GM23338 (cell line): ENCODE measurements around the gene TRDN. TPM values are rescaled to one million over a fixed set of nuclear protein-coding genes. Genes with fewer than 3 reads are reported as not detected.

ENCODE experiments used
- ATAC-seq: fragments of 200-7000 bp; cut with Tn5 transposase; 3 replicates; pipeline ENCODE4 v1.9.1; 2020
- DNase-seq: peaks from one replicate; pipeline ENCODE4 v3.0.0-alpha.2; 2015; ENCODE audit warnings: low spot score
- H2AFZ ChIP-seq: fragments of 200-600 bp; sonication (generic); 2 replicates; pipeline ENCODE4 v1.8.0; 2016; ENCODE audit warnings: antibody characterized with exemption, mild to moderate bottlenecking, moderate library complexity
- H3F3A ChIP-seq: fragments of 200-600 bp; sonication (generic); replicated peaks from 2 replicates; pipeline ENCODE4 v1.8.0; 2017; ENCODE audit warnings: antibody characterized with exemption, mixed run types, low read depth
- H3K27ac ChIP-seq: fragments of 200-600 bp; sonication (generic); 2 replicates; pipeline ENCODE4 v1.6.1; 2016; ENCODE audit warnings: low read depth
- H3K27me3 ChIP-seq: fragments of 200-600 bp; sonication (generic); 2 replicates; pipeline ENCODE4 v1.8.0; 2016; ENCODE audit warnings: mild to moderate bottlenecking, mixed run types, moderate library complexity; ENCODE audit not compliant: insufficient read depth
- H3K36me3 ChIP-seq: fragments of 200-600 bp; sonication (generic); 2 replicates; pipeline ENCODE4 v1.8.0; 2016; ENCODE audit warnings: mild to moderate bottlenecking; ENCODE audit not compliant: insufficient read depth
- H3K4me1 ChIP-seq: fragments of 200-600 bp; sonication (generic); 2 replicates; pipeline ENCODE4 v1.8.0; 2016; ENCODE audit warnings: mild to moderate bottlenecking, moderate library complexity; ENCODE audit not compliant: insufficient read depth
- H3K4me2 ChIP-seq: fragments of 200-600 bp; sonication (generic); 2 replicates; pipeline ENCODE4 v1.7.1; 2017; ENCODE audit warnings: mixed run types
- H3K4me3 ChIP-seq: fragments of 200-600 bp; sonication (generic); 2 replicates; pipeline ENCODE4 v1.6.1; 2016; ENCODE audit warnings: mixed run types
- H3K79me2 ChIP-seq: fragments of 200-600 bp; sonication (generic); replicated peaks from 2 replicates; pipeline ENCODE4 v1.8.0; 2017; ENCODE audit warnings: mild to moderate bottlenecking; ENCODE audit not compliant: insufficient read depth
- H3K9me2 ChIP-seq: fragments of 200-600 bp; sonication (generic); 2 replicates; pipeline ENCODE4 v1.8.0; 2017; ENCODE audit not compliant: insufficient read depth
- H4K20me1 ChIP-seq: fragments of 200-600 bp; sonication (generic); replicated peaks from 2 replicates; pipeline ENCODE4 v1.8.0; 2017; ENCODE audit warnings: mild to moderate bottlenecking; ENCODE audit not compliant: insufficient read depth
- H3K27ac Mint-ChIP-seq: 2 replicates; pipeline ENCODE4 v1.8.0; 2020; ENCODE audit warnings: inconsistent platforms, mild to moderate bottlenecking, moderate library complexity, mixed read lengths
- H3K27me3 Mint-ChIP-seq: 3 replicates; pipeline ENCODE4 v1.8.0; 2022; ENCODE audit warnings: low read depth, mild to moderate bottlenecking, moderate library complexity, mixed read lengths, inconsistent platforms; ENCODE audit not compliant: insufficient read depth, poor library complexity
- H3K36me3 Mint-ChIP-seq: 3 replicates; pipeline ENCODE4 v1.8.0; 2021; ENCODE audit warnings: low read depth, mild to moderate bottlenecking, inconsistent platforms, moderate library complexity, mixed read lengths
- H3K4me1 Mint-ChIP-seq: 3 replicates; pipeline ENCODE4 v1.8.0; 2020; ENCODE audit warnings: mild to moderate bottlenecking, inconsistent platforms, mixed read lengths
- H3K4me3 Mint-ChIP-seq: 3 replicates; pipeline ENCODE4 v1.8.0; 2021; ENCODE audit warnings: moderate library complexity, mild to moderate bottlenecking, inconsistent platforms, mixed read lengths
- H3K9me3 Mint-ChIP-seq: 3 replicates; pipeline ENCODE4 v1.8.0; 2020; ENCODE audit warnings: moderate library complexity, mild to moderate bottlenecking, inconsistent platforms, mixed read lengths
- CREB1 ChIP-seq: fragments of 250-450 bp; sonication (Bioruptor Pico); IDR thresholded peaks from 2 replicates; pipeline ENCODE4 v1.5.0; 2020; ENCODE audit warnings: low read depth, mild to moderate bottlenecking, moderate library complexity
- EZH2 ChIP-seq: fragments of 200-600 bp; sonication (generic); IDR thresholded peaks from one replicate; pipeline ENCODE4 v1.8.0; 2017; ENCODE audit warnings: antibody characterized with exemption, mild to moderate bottlenecking, low read depth; ENCODE audit not compliant: unreplicated experiment
- JUNB ChIP-seq: IDR thresholded peaks from one replicate; pipeline ENCODE4 v1.6.1; 2016; ENCODE audit warnings: antibody characterized with exemption; ENCODE audit not compliant: unreplicated experiment
- NANOG ChIP-seq: IDR thresholded peaks from 2 replicates; pipeline ENCODE4 v1.6.1; 2016; ENCODE audit warnings: antibody characterized with exemption, borderline replicate concordance
- POLR2AphosphoS5 ChIP-seq: IDR thresholded peaks from 2 replicates; pipeline ENCODE4 v1.6.1; 2016; ENCODE audit warnings: antibody characterized with exemption, low read depth
- STAT1 ChIP-seq: IDR thresholded peaks from one replicate; pipeline ENCODE4 v1.6.1; 2016; ENCODE audit warnings: antibody characterized with exemption; ENCODE audit not compliant: unreplicated experiment
- ZNF114 ChIP-seq: fragments of 250-450 bp; sonication (Bioruptor Pico); IDR thresholded peaks from 2 replicates; pipeline ENCODE4 v1.5.0; 2020; ENCODE audit warnings: mild to moderate bottlenecking, moderate library complexity
- polyA plus RNA-seq: library from polyadenylated mRNA; unstranded; fragments of >200 nt; fragmentation: Nextera tagmentation; extraction: Ambion mirVana; gene quantifications from 2 replicates; pipeline ENCODE4 v1.2.1, GENCODE V29; 2016
- total RNA-seq: library from RNA; depleted of rRNA; stranded (reverse); fragments of >200 nt; shearing (Covaris generic); gene quantifications from 2 replicates; pipeline ENCODE4 v1.2.3, GENCODE V29; 2014
- TF ChIP-seq, protein P1 (sequence below): IDR thresholded peaks from one replicate; pipeline ENCODE4 v1.6.1; 2018; ENCODE audit warnings: antibody characterized with exemption; ENCODE audit not compliant: unreplicated experiment
- TF ChIP-seq, protein P2 (sequence below): IDR thresholded peaks from 2 replicates; pipeline ENCODE4 v1.6.1; 2016; ENCODE audit warnings: antibody characterized with exemption
- TF ChIP-seq, protein P3 (sequence below), 2 experiments: fragments of 200-600 bp in 1 of 2; sonication (generic) in 1 of 2; conservative IDR thresholded peaks; 2 replicates each; pipeline versions ENCODE4 v1.5.1 to v1.6.1; 2016 to 2017; ENCODE audit warnings: antibody characterized with exemption in 2 of 2, low read depth in 2 of 2, mild to moderate bottlenecking in 2 of 2, moderate library complexity in 1 of 2

The TRDN gene
- total and polyA plus RNA-seq, 2 experiments from 2014 or later: 35.5 to 137 TPM

DNA sequence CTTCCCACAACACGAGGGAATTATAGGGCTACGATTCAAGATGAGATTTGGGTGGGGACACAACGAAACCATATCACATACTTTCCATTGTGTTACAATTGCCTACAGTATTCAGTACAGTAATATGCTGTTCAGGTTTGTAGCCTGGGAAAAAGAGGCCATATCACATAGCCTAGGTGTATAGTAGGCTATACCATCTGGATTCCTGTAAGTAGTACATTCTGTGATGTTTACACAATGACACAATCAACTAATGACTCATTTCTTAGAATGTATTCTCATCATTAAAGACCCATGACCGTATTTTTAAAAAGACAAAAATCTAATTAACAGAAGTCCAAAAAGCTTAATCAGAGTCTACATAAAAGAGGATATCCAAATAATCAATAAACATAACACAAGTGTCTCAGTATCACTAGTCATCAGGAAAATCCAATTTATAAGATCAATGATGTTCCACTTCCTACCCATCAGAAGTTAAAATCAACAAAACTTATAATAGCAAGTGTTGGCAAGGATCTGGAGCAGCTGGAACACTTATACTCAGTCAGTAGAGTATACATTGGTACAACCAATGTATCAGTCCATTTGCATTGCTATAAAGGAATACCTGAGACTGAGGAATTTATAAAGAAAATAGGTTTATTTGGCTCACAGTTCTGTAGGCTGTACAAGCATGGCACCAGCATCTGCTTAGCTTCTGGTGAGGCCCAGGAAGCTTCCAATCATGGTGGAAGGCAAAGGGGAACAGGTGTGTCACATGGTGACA, 424.8 kb downstream of the TRDN start (continued):
- TF ChIP-seq, protein P1, sequence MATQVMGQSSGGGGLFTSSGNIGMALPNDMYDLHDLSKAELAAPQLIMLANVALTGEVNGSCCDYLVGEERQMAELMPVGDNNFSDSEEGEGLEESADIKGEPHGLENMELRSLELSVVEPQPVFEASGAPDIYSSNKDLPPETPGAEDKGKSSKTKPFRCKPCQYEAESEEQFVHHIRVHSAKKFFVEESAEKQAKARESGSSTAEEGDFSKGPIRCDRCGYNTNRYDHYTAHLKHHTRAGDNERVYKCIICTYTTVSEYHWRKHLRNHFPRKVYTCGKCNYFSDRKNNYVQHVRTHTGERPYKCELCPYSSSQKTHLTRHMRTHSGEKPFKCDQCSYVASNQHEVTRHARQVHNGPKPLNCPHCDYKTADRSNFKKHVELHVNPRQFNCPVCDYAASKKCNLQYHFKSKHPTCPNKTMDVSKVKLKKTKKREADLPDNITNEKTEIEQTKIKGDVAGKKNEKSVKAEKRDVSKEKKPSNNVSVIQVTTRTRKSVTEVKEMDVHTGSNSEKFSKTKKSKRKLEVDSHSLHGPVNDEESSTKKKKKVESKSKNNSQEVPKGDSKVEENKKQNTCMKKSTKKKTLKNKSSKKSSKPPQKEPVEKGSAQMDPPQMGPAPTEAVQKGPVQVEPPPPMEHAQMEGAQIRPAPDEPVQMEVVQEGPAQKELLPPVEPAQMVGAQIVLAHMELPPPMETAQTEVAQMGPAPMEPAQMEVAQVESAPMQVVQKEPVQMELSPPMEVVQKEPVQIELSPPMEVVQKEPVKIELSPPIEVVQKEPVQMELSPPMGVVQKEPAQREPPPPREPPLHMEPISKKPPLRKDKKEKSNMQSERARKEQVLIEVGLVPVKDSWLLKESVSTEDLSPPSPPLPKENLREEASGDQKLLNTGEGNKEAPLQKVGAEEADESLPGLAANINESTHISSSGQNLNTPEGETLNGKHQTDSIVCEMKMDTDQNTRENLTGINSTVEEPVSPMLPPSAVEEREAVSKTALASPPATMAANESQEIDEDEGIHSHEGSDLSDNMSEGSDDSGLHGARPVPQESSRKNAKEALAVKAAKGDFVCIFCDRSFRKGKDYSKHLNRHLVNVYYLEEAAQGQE: no peak
- TF ChIP-seq, protein P2, sequence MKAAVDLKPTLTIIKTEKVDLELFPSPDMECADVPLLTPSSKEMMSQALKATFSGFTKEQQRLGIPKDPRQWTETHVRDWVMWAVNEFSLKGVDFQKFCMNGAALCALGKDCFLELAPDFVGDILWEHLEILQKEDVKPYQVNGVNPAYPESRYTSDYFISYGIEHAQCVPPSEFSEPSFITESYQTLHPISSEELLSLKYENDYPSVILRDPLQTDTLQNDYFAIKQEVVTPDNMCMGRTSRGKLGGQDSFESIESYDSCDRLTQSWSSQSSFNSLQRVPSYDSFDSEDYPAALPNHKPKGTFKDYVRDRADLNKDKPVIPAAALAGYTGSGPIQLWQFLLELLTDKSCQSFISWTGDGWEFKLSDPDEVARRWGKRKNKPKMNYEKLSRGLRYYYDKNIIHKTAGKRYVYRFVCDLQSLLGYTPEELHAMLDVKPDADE: no peak
- no peak for TF ChIP-seq JUNB

DNA sequence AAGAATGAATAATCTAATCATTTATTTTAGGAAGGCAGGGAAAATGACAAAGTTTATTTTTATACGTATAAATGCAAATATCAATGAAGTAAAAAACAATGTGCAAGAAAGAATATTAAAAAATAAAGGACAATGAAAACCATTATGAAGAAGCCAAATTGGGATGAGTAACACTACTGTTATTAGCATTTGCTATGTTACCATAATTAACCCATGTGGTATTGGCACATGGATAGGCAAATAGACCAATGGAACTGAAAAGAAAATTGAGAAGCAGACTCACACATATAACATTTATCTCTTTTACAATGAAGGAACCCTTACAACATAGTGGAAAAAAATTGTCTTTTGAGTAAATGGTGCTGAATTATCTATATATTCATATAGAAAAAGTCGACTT, 426.1 kb downstream of the TRDN start:
- no peaks in the 10 kb centered on the region for H3F3A ChIP-seq
- DNase-seq: no peak
- no peak overlapping the region for H3K27ac Mint-ChIP-seq
- TF ChIP-seq, protein P3, sequence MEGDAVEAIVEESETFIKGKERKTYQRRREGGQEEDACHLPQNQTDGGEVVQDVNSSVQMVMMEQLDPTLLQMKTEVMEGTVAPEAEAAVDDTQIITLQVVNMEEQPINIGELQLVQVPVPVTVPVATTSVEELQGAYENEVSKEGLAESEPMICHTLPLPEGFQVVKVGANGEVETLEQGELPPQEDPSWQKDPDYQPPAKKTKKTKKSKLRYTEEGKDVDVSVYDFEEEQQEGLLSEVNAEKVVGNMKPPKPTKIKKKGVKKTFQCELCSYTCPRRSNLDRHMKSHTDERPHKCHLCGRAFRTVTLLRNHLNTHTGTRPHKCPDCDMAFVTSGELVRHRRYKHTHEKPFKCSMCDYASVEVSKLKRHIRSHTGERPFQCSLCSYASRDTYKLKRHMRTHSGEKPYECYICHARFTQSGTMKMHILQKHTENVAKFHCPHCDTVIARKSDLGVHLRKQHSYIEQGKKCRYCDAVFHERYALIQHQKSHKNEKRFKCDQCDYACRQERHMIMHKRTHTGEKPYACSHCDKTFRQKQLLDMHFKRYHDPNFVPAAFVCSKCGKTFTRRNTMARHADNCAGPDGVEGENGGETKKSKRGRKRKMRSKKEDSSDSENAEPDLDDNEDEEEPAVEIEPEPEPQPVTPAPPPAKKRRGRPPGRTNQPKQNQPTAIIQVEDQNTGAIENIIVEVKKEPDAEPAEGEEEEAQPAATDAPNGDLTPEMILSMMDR (conservative IDR thresholded peaks at IDR 0.05; ENCODE audit: low read depth in 2 of 2): no peak
- no peak for TF ChIP-seq EZH2
- TF ChIP-seq STAT1: no peak
- no peak for TF ChIP-seq ZNF114
- no peak for TF ChIP-seq NANOG
- TF ChIP-seq POLR2AphosphoS5: no peak
- no peak for TF ChIP-seq CREB1
- no peak overlapping the region for H2AFZ ChIP-seq
- no peak overlapping the region for H3K27ac ChIP-seq
- peaks cover 16% of the 10 kb centered on the region for H3K4me1 Mint-ChIP-seq
- no peaks in the 10 kb centered on the region for H3K27me3 ChIP-seq
- H3K4me3 ChIP-seq: no peak overlapping the region
- no peak overlapping the region for H3K4me2 ChIP-seq
- H3K36me3 Mint-ChIP-seq: no peaks in the 10 kb centered on the region
- H3K9me3 Mint-ChIP-seq: no peaks in the 10 kb centered on the region
- no peaks in the 10 kb centered on the region for H3K79me2 ChIP-seq
- H3K4me3 Mint-ChIP-seq: no peak overlapping the region
- peaks cover 4% of the 10 kb centered on the region for H3K27me3 Mint-ChIP-seq
- no peak for ATAC-seq
- no peaks in the 10 kb centered on the region for H3K36me3 ChIP-seq
- no peaks in the 10 kb centered on the region for H3K9me2 ChIP-seq
- H4K20me1 ChIP-seq: no peaks in the 10 kb centered on the region
- peaks cover 4% of the 10 kb centered on the region for H3K4me1 ChIP-seq
